GM18499 (cell line): ENCODE results near the gene SETD1A.

Experiments
- ATAC-seq: cut with Tn5 transposase; IDR thresholded peaks from one replicate; pipeline ENCODE4 v1.9.1; 2021; ENCODE audit warnings: moderate number of reproducible peaks; ENCODE audit not compliant: insufficient read depth, unreplicated experiment

The SETD1A gene

DNA sequence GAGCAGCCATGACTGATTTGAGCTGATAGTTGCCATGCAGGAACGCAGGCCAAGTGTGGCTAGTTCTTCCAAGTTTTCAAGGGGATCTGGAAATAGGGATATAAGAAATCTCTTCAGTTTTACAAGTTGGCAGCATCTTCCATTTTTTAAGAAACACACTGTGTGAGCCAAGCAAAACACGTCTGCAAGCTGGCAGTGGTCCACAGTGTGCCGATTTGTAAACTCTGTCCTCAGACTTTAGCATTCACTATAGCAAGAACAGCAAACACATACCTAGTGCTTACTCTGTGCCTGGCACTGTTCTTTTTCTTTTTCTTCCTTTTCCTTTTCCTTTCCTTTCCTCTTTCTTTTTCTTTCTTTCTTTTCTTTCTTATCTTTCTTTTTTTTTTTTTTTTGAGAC lies 5.8 kb upstream of the SETD1A start:
- no peak for ATAC-seq

DNA sequence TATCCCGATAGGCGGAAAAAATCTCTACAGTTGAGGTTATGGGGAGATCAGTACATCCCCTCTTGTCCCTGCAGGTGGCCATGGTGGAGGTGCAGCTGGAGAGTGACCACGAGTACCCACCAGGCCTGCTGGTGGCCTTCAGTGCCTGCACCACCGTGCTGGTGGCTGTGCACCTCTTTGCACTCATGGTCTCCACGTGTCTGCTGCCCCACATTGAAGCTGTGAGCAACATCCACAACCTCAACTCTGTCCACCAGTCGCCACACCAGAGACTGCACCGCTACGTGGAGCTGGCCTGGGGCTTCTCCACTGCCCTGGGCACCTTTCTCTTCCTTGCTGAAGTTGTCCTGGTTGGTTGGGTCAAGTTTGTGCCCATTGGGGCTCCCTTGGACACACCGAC lies 4.4 kb upstream of the SETD1A start:
- no peak for ATAC-seq

DNA sequence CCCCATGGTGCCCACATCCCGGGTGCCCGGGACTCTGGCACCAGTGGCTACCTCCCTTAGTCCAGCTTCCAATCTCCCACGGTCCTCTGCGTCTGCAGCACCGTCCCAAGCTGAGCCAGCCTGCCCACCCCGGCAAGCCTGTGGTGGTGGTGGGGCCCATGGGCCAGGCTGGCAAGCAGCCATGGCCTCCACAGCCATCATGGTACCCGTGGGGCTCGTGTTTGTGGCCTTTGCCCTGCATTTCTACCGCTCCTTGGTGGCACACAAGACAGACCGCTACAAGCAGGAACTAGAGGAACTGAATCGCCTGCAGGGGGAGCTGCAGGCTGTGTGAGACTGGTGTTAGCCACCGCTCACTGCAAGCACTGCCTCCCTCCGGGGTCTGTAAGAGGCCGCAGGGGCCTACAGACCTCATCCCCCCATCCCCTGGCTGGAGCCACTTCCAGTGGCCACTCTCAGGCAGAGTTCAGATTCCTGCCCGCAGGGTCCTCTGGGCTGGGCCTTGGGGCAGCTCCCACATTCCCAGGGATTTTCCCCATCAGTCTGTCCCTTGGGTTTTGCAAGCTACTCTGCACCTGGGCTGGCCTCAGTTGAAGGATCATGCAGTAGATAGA lies 3.9 kb upstream of the SETD1A start:
- no peak for ATAC-seq

DNA sequence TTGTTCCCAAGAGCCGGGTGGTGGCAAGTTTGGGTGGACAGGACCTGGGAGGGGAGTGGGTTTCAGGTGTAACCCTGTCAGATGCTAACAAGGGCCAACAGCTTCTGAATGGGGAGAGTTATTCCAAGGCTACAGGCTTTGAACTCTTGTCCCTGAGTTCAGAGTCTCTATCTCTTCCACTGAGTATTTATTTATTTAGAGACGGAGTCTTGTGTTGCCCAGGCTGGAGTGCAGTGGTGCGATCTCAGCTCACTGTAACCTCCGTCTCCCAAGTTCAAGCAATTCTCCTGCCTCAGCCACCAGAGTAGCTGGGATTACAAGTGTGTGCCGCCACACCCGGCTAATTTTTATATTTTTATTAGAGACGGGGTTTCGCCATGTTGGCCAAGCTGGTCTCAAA lies 2.6 kb upstream of the SETD1A start:
- no peak for ATAC-seq

DNA sequence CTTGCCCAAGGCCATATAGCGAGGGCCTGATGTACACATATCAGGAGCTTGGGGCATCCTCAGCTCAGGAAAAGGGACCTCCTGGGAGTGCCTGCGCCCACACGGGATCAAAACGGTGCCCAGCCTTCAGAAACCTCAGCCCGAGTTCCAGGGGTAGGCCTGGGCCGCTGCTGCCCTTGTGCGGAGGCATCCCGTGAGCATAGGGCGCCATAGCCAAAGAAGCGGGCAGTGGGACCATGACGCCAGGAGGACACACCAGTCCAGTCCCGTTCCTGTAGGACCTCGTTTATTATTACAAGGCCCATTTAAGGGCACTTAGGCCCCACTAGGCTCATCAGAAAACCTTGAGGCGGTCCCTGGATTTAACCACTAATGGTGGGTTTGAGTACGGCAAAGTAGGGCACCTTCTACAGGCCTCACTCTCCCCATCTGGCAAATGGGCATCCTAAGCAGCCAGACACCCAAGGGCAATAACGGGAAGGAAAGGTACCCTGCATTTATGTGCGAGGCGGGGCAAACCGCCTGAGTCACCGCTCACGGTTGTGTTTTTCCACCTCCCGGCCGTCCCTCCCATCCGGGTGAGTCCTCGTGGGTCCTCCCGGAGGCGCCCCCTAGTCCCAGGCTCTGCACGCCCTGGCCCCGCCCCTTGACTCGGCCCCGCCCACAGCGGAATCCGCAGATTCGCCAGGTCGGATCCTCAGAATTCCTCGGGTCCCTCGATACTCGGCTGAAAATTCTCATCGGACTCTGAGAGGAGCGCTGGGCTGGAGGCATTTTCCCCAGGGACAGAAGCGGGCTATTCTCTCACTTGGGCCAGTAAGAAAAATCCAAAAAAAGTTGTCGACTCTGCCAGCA lies 726 bp upstream of the SETD1A start:
- ATAC-seq, result peak; percentile 12

DNA sequence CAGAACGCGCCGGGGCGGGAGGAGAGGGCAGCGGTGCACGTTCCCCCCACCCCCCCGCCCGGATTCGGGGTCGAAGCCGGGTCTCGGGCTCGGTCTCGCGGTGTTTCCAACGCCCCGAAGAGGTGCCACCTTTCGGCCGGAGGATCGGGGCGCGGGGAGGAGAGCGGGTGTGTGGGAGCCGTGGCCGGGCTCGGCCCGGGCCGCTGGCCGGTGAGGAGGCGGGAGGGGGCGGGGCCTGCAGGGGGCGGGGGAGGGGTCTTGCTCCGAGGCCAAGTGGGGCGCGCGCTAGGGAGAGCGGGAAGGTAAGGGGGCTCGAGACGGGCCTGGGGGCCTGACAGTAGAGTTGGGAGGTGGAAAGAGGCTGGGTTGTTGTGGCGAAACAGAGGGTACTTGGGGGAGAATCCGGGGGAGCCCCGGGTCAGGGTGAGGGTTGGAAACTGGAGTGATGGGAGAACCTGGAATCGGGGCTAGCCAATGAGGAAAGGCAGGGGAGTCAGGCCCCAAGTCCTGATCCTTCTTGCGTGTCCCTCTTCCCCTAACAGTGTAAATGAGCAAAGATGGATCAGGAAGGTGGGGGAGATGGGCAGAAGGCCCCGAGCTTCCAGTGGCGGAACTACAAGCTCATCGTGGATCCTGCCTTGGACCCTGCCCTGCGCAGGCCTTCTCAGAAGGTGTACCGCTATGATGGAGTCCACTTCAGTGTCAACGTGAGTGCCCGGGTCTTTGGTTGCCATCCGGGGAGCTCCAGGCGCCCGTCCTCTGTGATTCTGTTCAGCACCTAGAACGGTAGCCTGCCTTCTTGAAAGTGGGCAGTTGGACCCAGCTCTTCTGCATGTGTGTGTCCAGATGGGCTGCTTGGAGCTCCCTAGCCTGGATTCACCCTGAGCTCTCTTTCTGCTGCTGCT lies 873 bp downstream of the SETD1A start:
- ATAC-seq, result no peak

DNA sequence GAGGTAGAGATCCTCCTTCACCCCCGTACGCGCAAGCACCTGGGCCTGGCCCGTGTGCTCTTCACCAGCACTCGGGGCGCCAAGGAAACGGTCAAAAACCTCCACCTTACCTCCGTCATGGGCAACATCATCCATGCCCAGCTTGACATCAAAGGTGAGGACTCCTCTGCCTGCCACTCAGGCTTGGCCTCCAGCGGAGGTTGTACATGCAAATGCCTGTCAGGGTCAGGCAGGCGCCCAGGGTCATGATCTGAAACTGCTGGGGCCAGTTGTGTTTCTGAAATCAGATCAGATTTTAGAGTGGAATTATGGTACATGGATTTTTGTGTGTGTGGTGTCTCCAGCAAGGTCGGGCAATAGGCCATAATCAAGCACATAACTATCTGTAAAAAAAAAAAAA lies 3.8 kb downstream of the SETD1A start:
- no peak for ATAC-seq

DNA sequence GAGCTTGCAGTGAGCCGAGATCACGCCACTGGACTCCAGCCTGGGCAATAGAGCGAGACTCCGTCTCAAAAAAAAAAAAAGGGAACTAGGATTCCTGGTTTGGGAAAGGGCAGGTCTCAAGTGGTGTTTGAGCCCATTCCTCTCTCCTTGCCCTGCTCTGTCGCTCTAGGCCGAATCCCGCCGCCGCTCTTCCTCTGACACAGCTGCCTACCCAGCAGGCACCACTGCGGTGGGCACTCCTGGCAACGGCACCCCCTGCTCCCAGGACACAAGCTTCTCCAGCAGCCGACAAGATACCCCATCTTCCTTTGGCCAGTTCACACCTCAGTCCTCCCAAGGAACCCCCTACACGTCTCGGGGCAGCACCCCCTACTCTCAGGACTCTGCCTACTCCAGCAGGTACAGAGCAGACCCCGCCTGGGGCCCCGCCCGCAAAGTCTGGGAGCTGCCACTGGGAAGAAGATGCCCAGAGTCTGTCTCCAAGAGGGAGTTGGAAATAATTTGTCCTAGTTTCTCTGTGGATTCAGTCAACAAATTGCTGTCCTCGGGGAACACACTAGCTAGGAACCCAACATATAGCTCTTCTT lies 6.5 kb downstream of the SETD1A start:
- no peak for ATAC-seq

DNA sequence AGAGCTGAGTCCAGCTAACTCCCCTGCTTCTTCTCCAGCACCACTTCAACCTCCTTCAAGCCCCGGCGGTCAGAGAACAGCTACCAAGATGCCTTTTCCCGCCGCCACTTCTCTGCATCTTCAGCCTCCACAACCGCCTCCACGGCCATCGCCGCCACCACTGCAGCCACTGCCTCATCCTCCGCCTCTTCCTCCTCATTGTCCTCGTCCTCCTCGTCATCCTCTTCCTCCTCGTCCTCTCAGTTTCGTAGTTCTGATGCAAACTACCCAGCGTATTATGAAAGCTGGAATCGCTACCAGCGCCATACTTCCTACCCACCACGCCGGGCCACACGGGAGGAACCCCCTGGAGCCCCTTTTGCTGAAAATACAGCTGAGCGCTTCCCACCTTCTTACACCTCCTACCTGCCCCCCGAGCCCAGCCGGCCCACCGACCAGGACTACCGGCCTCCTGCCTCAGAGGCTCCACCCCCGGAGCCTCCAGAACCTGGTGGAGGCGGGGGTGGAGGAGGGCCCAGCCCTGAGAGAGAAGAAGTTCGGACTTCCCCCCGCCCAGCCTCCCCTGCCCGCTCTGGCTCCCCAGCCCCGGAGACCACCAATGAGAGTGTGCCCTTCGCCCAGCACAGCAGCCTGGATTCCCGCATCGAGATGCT lies 7.1 kb downstream of the SETD1A start:
- no peak for ATAC-seq

DNA sequence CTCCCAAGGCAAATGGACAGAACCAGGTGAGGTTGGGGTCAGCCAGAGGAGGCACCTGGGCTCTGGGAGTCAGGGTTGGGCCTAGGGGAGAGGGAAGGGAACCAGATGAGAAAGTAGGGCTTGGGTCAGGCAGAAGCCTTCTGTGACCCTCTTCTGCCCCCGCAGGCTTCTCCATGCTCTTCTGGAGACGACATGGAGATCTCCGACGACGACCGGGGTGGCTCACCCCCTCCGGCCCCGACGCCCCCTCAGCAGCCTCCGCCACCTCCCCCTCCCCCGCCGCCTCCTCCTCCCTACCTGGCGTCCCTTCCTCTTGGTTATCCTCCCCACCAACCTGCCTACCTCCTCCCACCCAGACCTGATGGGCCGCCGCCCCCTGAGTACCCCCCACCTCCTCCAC lies 7.9 kb downstream of the SETD1A start:
- no peak for ATAC-seq

DNA sequence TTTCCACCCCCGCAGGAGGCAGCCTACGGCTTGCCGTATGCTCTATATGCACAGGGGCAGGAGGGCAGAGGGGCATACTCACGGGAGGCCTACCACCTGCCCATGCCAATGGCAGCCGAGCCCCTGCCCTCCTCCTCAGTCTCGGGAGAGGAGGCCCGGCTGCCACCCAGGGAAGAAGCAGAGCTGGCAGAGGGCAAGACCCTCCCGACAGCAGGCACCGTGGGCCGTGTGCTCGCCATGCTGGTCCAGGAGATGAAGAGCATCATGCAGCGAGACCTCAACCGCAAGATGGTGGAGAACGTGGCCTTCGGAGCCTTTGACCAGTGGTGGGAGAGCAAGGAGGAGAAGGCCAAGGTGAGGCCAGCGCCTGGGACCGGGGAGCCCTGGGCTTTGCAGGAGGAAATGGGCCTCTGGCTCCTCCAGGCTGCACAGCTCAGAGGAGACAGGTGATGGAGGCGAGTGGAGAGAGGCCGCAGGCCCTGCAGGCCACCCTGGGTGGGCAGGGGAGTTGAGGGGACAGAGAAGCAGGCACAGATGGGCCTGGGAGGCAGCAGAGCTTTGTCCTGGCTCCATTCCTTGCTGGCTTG lies 8.6 kb downstream of the SETD1A start:
- no peak for ATAC-seq

DNA sequence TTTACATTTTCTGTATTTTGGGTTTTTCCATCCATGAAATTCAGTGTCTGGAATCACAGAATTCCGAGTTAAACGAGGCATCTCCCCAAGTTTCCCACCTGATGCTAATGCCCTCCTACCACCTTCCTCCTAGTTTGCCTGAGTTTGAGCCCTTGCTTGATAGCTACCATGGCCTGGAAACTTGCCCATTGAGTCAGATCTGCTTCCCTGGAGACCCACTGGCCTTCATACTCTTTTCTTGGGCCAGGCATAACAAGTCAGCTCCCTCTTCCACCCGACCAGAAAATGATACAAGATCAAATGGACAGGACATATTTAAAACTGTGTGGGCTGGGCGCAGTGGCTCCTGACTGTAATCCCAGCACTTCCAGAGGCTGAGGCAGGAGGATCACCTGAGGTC lies 10.2 kb downstream of the SETD1A start:
- no peak for ATAC-seq

DNA sequence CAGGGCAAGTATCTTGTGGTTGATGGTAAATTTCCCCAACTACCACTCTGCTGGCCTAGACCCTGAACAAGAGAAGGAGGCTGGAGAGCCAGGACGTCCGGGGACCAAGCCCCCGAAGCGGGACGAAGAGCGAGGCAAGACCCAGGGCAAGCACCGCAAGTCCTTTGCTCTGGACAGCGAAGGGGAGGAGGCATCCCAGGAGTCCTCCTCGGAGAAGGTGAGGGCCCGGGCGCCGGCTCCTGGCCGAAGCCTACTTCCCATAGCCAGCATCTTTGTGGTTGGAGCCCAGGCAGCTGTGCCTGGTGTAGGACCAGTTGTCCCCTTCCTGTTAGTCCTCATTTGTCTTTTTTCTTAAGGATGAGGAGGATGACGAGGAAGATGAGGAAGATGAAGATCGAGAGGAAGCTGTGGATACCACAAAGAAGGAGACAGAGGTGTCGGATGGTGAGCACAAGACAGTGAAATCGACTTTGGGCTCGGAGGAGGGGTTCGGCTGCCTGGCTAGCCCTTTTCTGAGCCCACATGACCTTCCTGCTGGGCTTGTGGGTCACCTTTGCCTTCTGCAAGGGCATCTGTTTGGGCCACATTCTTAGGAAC lies 11.8 kb downstream of the SETD1A start:
- ATAC-seq, result no peak

DNA sequence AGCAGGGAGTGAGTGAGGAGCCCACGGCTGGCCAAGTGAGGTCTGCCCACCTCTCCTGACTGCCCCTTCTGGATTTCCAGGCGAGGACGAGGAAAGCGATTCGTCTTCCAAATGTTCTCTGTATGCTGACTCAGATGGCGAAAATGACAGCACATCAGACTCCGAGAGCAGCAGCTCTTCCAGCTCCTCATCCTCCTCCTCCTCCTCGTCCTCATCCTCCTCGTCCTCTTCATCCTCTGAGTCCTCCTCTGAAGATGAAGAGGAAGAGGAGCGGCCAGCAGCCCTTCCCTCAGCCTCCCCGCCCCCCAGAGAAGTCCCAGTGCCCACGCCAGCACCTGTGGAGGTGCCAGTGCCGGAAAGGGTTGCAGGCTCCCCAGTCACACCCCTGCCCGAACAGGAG lies 13.7 kb downstream of the SETD1A start:
- no peak for ATAC-seq

DNA sequence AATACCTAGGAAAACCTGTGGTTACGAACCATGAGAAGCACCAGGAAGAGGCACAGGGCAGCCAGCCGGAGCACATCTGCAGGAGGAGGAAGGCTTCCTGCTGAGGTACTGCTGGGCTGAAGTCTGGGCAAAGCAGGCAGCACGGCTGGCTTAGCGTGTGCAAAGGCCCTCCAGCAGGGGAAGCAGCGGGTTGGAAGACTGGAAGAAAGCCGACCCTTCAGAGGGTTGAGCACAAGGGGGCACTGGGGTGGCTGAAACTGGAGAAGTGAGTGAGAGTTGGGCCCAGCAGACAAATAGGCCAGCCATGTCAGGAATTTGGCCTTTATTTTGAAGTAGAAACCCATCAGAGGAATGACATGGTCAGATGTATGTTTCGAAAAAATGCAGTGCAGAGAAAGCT lies 15.3 kb downstream of the SETD1A start:
- ATAC-seq, result no peak

DNA sequence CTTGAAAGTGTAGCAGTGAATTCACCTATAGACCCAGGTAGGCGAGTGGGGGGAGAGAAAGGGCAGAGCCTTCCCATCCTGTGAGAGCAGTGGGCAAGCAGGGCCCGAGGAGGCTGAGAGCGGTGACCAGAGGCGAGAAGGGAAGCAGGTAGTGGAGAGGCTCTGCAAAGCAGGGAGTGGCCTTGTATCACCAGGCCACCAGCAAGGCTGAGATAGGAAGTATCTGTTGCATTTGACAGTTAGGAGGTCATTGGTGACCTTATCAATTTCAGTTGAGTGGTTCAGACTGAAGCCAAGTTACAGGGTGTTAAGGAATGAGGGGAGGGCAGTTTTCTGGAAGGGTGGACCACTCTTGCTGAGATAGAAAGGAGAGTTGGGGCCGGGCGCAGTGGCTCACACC lies 16.8 kb downstream of the SETD1A start:
- ATAC-seq, result no peak

DNA sequence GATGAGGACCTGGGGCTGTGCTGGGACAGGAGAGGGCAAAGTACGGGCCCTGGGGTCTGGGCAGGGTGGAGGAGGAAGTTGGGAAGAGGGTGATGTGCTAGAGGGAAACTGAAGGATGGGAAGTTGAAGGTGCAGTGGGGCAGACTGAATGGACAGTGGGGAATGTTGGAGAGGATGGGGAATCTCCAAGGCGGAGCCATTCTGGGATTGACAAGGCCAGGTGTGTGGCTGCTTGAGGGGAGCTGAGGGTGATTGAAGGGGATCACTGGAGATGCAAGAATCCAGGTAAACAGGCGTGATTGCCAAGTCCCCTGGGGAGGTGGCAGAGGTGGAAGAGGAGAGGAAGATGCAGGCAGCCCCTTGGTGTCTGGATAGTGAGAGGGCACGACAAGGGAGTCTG lies 18.9 kb downstream of the SETD1A start:
- ATAC-seq, result no peak

DNA sequence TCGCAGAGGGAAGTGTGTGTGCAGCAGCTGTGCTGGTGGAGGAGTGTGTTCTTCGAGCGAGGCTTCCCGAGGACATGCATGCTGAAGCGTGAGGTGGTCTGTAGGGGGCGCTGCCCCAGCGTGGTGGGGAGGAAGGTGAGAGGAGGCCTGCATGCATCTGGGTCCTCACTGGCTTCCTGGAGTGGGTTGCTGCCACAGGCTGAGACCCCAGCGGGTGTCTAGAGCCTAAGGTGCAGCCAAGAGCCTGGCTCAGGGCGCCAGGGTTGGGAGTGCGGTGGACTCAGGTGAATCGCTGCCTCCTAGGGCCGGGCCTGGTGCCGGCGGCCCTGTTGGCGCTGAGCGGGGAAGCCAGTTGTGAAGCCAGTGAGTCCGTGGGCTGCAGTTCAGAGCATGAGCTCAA lies 19.9 kb downstream of the SETD1A start:
- ATAC-seq, result no peak

DNA sequence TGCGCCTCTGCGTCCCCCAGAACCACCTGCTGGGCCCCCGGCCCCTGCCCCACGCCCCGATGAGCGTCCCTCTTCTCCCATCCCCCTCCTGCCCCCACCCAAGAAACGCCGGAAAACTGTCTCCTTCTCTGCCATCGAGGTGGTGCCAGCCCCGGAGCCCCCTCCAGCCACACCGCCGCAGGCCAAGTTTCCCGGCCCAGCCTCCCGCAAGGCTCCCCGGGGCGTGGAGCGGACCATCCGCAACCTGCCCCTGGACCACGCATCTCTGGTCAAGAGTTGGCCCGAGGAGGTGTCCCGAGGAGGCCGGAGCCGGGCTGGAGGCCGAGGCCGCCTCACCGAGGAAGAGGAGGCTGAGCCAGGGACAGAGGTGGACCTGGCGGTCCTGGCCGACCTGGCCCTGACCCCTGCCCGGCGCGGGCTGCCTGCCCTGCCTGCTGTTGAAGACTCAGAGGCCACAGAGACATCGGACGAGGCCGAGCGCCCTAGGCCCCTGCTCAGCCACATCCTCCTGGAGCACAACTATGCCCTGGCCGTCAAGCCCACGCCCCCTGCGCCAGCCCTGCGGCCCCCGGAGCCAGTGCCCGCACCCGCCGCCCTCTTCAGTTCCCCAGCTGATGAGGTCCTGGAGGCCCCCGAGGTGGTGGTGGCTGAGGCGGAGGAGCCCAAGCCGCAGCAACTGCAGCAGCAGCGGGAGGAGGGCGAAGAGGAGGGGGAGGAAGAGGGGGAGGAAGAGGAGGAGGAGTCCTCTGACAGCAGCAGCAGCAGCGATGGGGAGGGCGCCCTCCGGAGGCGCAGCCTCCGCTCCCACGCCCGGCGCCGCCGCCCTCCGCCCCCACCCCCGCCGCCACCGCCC lies 21.8 kb downstream of the SETD1A start:
- ATAC-seq, result no peak
